ENCODE data around the gene MCF2L. TPM values are rescaled to one million over a fixed set of nuclear protein-coding genes. Genes with fewer than 3 reads are reported as not detected.

The MCF2L gene
- total RNA-seq, 1 donor, result 5.8 TPM

- Histone ChIP-seq H3K9me3 (ENCODE audit: low read depth, low read length) (no peaks in the 10 kb centered on the region), H3K27me3 (ENCODE audit: insufficient read depth, low read length) (no peaks in the 10 kb centered on the region), H3K4me3 (ENCODE audit: low read length) (no peak overlapping the region), H3K4me1 (ENCODE audit: insufficient read depth, low read length) (no peaks in the 10 kb centered on the region)
Measured at GRCh38 chr13:113043001-113043630, 74.1 kb downstream of the MCF2L start.

GRCh38 chr13:113043931-113044330, 74.9 kb downstream of the MCF2L start:
- Histone ChIP-seq H3K9me3 (ENCODE audit: low read depth, low read length) (no peaks in the 10 kb centered on the region), H3K4me3 (ENCODE audit: low read length) (no peak overlapping the region), H3K27me3 (ENCODE audit: insufficient read depth, low read length) (no peaks in the 10 kb centered on the region), H3K4me1 (ENCODE audit: insufficient read depth, low read length) (no peaks in the 10 kb centered on the region)

GRCh38 chr13:113044391-113045114, 75.5 kb downstream of the MCF2L start:
- Histone ChIP-seq H3K9me3 (ENCODE audit: low read depth, low read length) (no peaks in the 10 kb centered on the region), H3K27me3 (ENCODE audit: insufficient read depth, low read length) (no peaks in the 10 kb centered on the region), H3K4me3 (ENCODE audit: low read length) (no peak overlapping the region), H3K4me1 (ENCODE audit: insufficient read depth, low read length) (no peaks in the 10 kb centered on the region)

GRCh38 chr13:113045251-113046127, 76.5 kb downstream of the MCF2L start:
- Histone ChIP-seq H3K27me3 (ENCODE audit: insufficient read depth, low read length) (no peaks in the 10 kb centered on the region), H3K4me3 (ENCODE audit: low read length) (no peak overlapping the region), H3K4me1 (ENCODE audit: insufficient read depth, low read length) (no peaks in the 10 kb centered on the region), H3K9me3 (ENCODE audit: low read depth, low read length) (no peaks in the 10 kb centered on the region)

- Histone ChIP-seq H3K4me1 (ENCODE audit: insufficient read depth, low read length) (no peaks in the 10 kb centered on the region), H3K9me3 (ENCODE audit: low read depth, low read length) (no peaks in the 10 kb centered on the region), H3K27me3 (ENCODE audit: insufficient read depth, low read length) (no peaks in the 10 kb centered on the region), H3K4me3 (ENCODE audit: low read length) (no peak overlapping the region)
Measured at GRCh38 chr13:113046128-113046882, 77.3 kb downstream of the MCF2L start.

- Histone ChIP-seq H3K4me1 (ENCODE audit: insufficient read depth, low read length) (no peaks in the 10 kb centered on the region), H3K4me3 (ENCODE audit: low read length) (no peak overlapping the region), H3K27me3 (ENCODE audit: insufficient read depth, low read length) (no peaks in the 10 kb centered on the region), H3K9me3 (ENCODE audit: low read depth, low read length) (no peaks in the 10 kb centered on the region)
Measured at GRCh38 chr13:113046883-113047244, 77.8 kb downstream of the MCF2L start.

- Histone ChIP-seq H3K4me3 (ENCODE audit: low read length) (no peak overlapping the region), H3K27me3 (ENCODE audit: insufficient read depth, low read length) (no peaks in the 10 kb centered on the region), H3K9me3 (ENCODE audit: low read depth, low read length) (no peaks in the 10 kb centered on the region), H3K4me1 (ENCODE audit: insufficient read depth, low read length) (no peaks in the 10 kb centered on the region)
Measured at GRCh38 chr13:113047587-113047986, 78.6 kb downstream of the MCF2L start.

- no peaks in the 10 kb centered on the region for H3K4me1 ChIP-seq (ENCODE audit: insufficient read depth, low read length)
- no peaks in the 10 kb centered on the region for H3K9me3 ChIP-seq (ENCODE audit: low read depth, low read length)
- H3K27me3 ChIP-seq (ENCODE audit: insufficient read depth, low read length), result no peaks in the 10 kb centered on the region
- H3K4me3 ChIP-seq (ENCODE audit: low read length), result no peak overlapping the region
Measured at GRCh38 chr13:113048766-113049165, 79.8 kb downstream of the MCF2L start.

GRCh38 chr13:113049521-113049941, 80.5 kb downstream of the MCF2L start:
- Histone ChIP-seq H3K4me3 (ENCODE audit: low read length) (no peak overlapping the region), H3K27me3 (ENCODE audit: insufficient read depth, low read length) (no peaks in the 10 kb centered on the region), H3K9me3 (ENCODE audit: low read depth, low read length) (no peaks in the 10 kb centered on the region), H3K4me1 (ENCODE audit: insufficient read depth, low read length) (no peaks in the 10 kb centered on the region)

- H3K4me1 ChIP-seq (ENCODE audit: insufficient read depth, low read length), result no peaks in the 10 kb centered on the region
- no peaks in the 10 kb centered on the region for H3K27me3 ChIP-seq (ENCODE audit: insufficient read depth, low read length)
- no peak overlapping the region for H3K4me3 ChIP-seq (ENCODE audit: low read length)
- H3K9me3 ChIP-seq (ENCODE audit: low read depth, low read length), result no peaks in the 10 kb centered on the region
Measured at GRCh38 chr13:113049981-113050380, 81.0 kb downstream of the MCF2L start.

GRCh38 chr13:113050734-113051431, 81.9 kb downstream of the MCF2L start:
- Histone ChIP-seq H3K4me3 (ENCODE audit: low read length) (no peak overlapping the region), H3K4me1 (ENCODE audit: insufficient read depth, low read length) (no peaks in the 10 kb centered on the region), H3K27me3 (ENCODE audit: insufficient read depth, low read length) (no peaks in the 10 kb centered on the region), H3K9me3 (ENCODE audit: low read depth, low read length) (no peaks in the 10 kb centered on the region)

GRCh38 chr13:113051641-113052040, 82.6 kb downstream of the MCF2L start:
- Histone ChIP-seq H3K9me3 (ENCODE audit: low read depth, low read length) (no peaks in the 10 kb centered on the region), H3K4me1 (ENCODE audit: insufficient read depth, low read length) (no peaks in the 10 kb centered on the region), H3K4me3 (ENCODE audit: low read length) (no peak overlapping the region), H3K27me3 (ENCODE audit: insufficient read depth, low read length) (no peaks in the 10 kb centered on the region)

- H3K4me1 ChIP-seq (ENCODE audit: insufficient read depth, low read length), result no peaks in the 10 kb centered on the region
- no peaks in the 10 kb centered on the region for H3K27me3 ChIP-seq (ENCODE audit: insufficient read depth, low read length)
- H3K9me3 ChIP-seq (ENCODE audit: low read depth, low read length), result no peaks in the 10 kb centered on the region
- no peak overlapping the region for H3K4me3 ChIP-seq (ENCODE audit: low read length)
Measured at GRCh38 chr13:113052206-113052605, 83.2 kb downstream of the MCF2L start.

GRCh38 chr13:113052971-113053370, 84.0 kb downstream of the MCF2L start:
- Histone ChIP-seq H3K27me3 (ENCODE audit: insufficient read depth, low read length) (no peaks in the 10 kb centered on the region), H3K4me3 (ENCODE audit: low read length) (no peak overlapping the region), H3K9me3 (ENCODE audit: low read depth, low read length) (no peaks in the 10 kb centered on the region), H3K4me1 (ENCODE audit: insufficient read depth, low read length) (no peaks in the 10 kb centered on the region)

All from mononuclear cell (primary cell).